HepG2 (cell line): ENCODE measurements around the gene RTP2. TPM values are rescaled to one million over a fixed set of nuclear protein-coding genes. Genes with fewer than 3 reads are reported as not detected.

Source experiments
- AKAP8 ChIP-seq: sonication (generic); formaldehyde crosslinking; IDR thresholded peaks from 2 replicates; pipeline ENCODE4 v1.5.1; 2020; ENCODE audit warnings: mild to moderate bottlenecking, missing genetic modification reagents
- ATAD3A ChIP-seq: sonication (generic); formaldehyde crosslinking; IDR thresholded peaks from 2 replicates; pipeline ENCODE4 v1.4.0; 2020; ENCODE audit warnings: missing genetic modification reagents
- ATF4 ChIP-seq, 2 experiments: fragments of 450-650 bp in 1 of 2; sonication (generic) in 1 of 2; formaldehyde crosslinking; IDR thresholded peaks; 2 replicates each; pipeline versions ENCODE4 v1.5.0 to v1.8.0; 2020 to 2022; ENCODE audit warnings: mild to moderate bottlenecking in 1 of 2, missing genetic modification reagents in 1 of 2
- ATF7-NPFF ChIP-seq: sonication (generic); formaldehyde crosslinking; IDR thresholded peaks from 2 replicates; pipeline ENCODE4 v1.8.1; 2023; ENCODE audit warnings: mild to moderate bottlenecking, low read depth, missing genetic modification reagents, moderate library complexity
- CBFB ChIP-seq: sonication (generic); formaldehyde crosslinking; IDR thresholded peaks from 2 replicates; pipeline ENCODE4 v1.4.0; 2020; ENCODE audit warnings: missing genetic modification reagents
- CREB1 ChIP-seq, 2 experiments: fragments of 450-650 bp in 1 of 2; IDR thresholded peaks; 2 replicates each; pipeline ENCODE4 v1.6.1; 2016 to 2017; ENCODE audit warnings: control low read depth in 1 of 2, mild to moderate bottlenecking in 1 of 2, missing compliant biosample characterization in 1 of 2, missing genetic modification characterization in 1 of 2
- FOSL1 ChIP-seq: sonication (generic); formaldehyde crosslinking; IDR thresholded peaks from 2 replicates; pipeline ENCODE4 v1.9.0; 2021; ENCODE audit warnings: missing genetic modification reagents, borderline replicate concordance
- KLF16 ChIP-seq, 2 experiments: sonication (generic) in 1 of 2; formaldehyde crosslinking in 1 of 2; IDR thresholded peaks; 2 replicates each; pipeline versions ENCODE4 v1.6.1 to v1.8.0; 2016 to 2023; ENCODE audit warnings: missing genetic modification reagents in 2 of 2, missing compliant biosample characterization in 1 of 2
- LCORL ChIP-seq, 2 experiments: fragments of 450-650 bp in 1 of 2; sonication (generic) in 1 of 2; formaldehyde crosslinking in 1 of 2; IDR thresholded peaks; 2 replicates each; pipeline versions ENCODE4 v1.5.0 to v1.6.1; 2017 to 2020; ENCODE audit warnings: antibody characterized with exemption in 1 of 2, missing genetic modification reagents in 1 of 2
- NFE2L2 ChIP-seq: fragments of 150-350 bp; IDR thresholded peaks from 2 replicates; pipeline ENCODE4 v1.6.1; 2014; ENCODE audit warnings: low read length
- PHF8 ChIP-seq: sonication (generic); formaldehyde crosslinking; IDR thresholded peaks from 2 replicates; pipeline ENCODE4 v1.5.0; 2020; ENCODE audit warnings: missing genetic modification reagents
- PITX1 ChIP-seq: sonication (generic); formaldehyde crosslinking; IDR thresholded peaks from 2 replicates; pipeline ENCODE4 v1.5.1; 2020; ENCODE audit warnings: mild to moderate bottlenecking, missing genetic modification reagents
- POLR2G ChIP-seq: fragments of 200-400 bp; formaldehyde crosslinking; IDR thresholded peaks from 2 replicates; pipeline ENCODE4 v1.6.1; 2018; ENCODE audit warnings: mild to moderate bottlenecking, low read depth, low read length, moderate library complexity
- SALL1 ChIP-seq: sonication (generic); formaldehyde crosslinking; IDR thresholded peaks from 2 replicates; pipeline ENCODE4 v1.8.0; 2022; ENCODE audit warnings: mild to moderate bottlenecking, missing genetic modification reagents
- TCF12 ChIP-seq, 2 experiments: fragments of 450-650 bp in 1 of 2; sonication (generic) in 1 of 2; formaldehyde crosslinking in 1 of 2; IDR thresholded peaks; 2 replicates each; pipeline versions ENCODE4 v1.6.1 to v1.8.0; 2017 to 2022; ENCODE audit warnings: antibody characterized with exemption in 1 of 2, mild to moderate bottlenecking in 1 of 2, missing genetic modification reagents in 1 of 2, moderate library complexity in 1 of 2
- THYN1 ChIP-seq: sonication (generic); formaldehyde crosslinking; IDR thresholded peaks from 2 replicates; pipeline ENCODE4 v1.8.1; 2023; ENCODE audit warnings: low read depth, mild to moderate bottlenecking, moderate library complexity, missing genetic modification reagents, borderline replicate concordance
- ZBTB2 ChIP-seq: sonication (generic); formaldehyde crosslinking; IDR thresholded peaks from 2 replicates; pipeline ENCODE4 v1.8.0; 2022; ENCODE audit warnings: low read depth, missing genetic modification reagents
- ZNF326 ChIP-seq: sonication (generic); formaldehyde crosslinking; IDR thresholded peaks from 2 replicates; pipeline ENCODE4 v1.4.0; 2020; ENCODE audit warnings: missing genetic modification reagents, borderline replicate concordance
- ZNF550 ChIP-seq: sonication (generic); formaldehyde crosslinking; IDR thresholded peaks from 2 replicates; pipeline ENCODE4 v1.4.0; 2020; ENCODE audit warnings: mild to moderate bottlenecking, missing genetic modification reagents, borderline replicate concordance
- ZNF564 ChIP-seq: sonication (generic); formaldehyde crosslinking; IDR thresholded peaks from 2 replicates; pipeline ENCODE4 v1.8.1; 2023; ENCODE audit warnings: mild to moderate bottlenecking, missing genetic modification reagents
- ZNF788 ChIP-seq: sonication (generic); formaldehyde crosslinking; IDR thresholded peaks from 2 replicates; pipeline ENCODE4 v1.5.0; 2020; ENCODE audit warnings: mild to moderate bottlenecking, missing genetic modification reagents, borderline replicate concordance
- polyA plus RNA-seq, 8 experiments: library from polyadenylated mRNA; depleted of rRNA in 3 of 8; stranded (reverse) in 7 of 8; unstranded in 1 of 8; fragments of >200 nt; fragmentation: Illumina TruSeq in 4 of 8; extraction: Trizol in 4 of 8; gene quantifications; 2 replicates each; pipeline versions ENCODE4 v1.2.1 to v1.2.3, GENCODE V29; 2011 to 2016; ENCODE audit warnings: low read depth in 4 of 8, missing spikeins in 1 of 8, mixed read lengths in 1 of 8; ENCODE audit not compliant: insufficient read depth in 1 of 8
- total RNA-seq, 5 experiments: library from RNA; depleted of rRNA; stranded (reverse); fragments of >200 nt; fragmentation: Illumina TruSeq; extraction: Trizol; gene quantifications; 2 replicates each; pipeline ENCODE4 v1.2.3, GENCODE V29; 2016; ENCODE audit warnings: low read depth in 1 of 5
- TF ChIP-seq, protein P1 (sequence below): sonication (generic); formaldehyde crosslinking; IDR thresholded peaks from 2 replicates; pipeline ENCODE4 v1.8.0; 2022; ENCODE audit warnings: missing genetic modification reagents, mild to moderate bottlenecking, moderate library complexity, borderline replicate concordance
- TF ChIP-seq, protein P2 (sequence below), 2 experiments: sonication (generic) in 1 of 2; formaldehyde crosslinking in 1 of 2; IDR thresholded peaks; 2 replicates each; pipeline versions ENCODE4 v1.4.0 to v1.6.1; 2018 to 2020; ENCODE audit warnings: missing genetic modification reagents in 2 of 2, borderline replicate concordance in 1 of 2, low read depth in 1 of 2, mild to moderate bottlenecking in 1 of 2, missing biosample characterization in 1 of 2

Gene RTP2
- total and polyA plus RNA-seq, 2 of the 13 experiments (the other 11 are each of a cell fraction or from before 2014, with no cell fraction given), result not detected

GRCh38 chr3:187736418-187736871, 34.1 kb upstream of the RTP2 start (continued):
- TF ChIP-seq ZBTB2 (no peak), AKAP8 (CRISPR knock-in tag) (peak; percentile 71; the same call in 1 of the 2 replicates), ZNF550 (CRISPR knock-in tag) (no peak), CREB1 (IDR thresholded peaks at IDR 0.05) (no peak), CREB1 (CRISPR knock-in tag; IDR thresholded peaks at IDR 0.05) (no peak), LCORL (IDR thresholded peaks at IDR 0.05) (no peak), LCORL (CRISPR knock-in tag; IDR thresholded peaks at IDR 0.05) (0 out of 2 replicates have a peak, but pooled peaks have one; percentile 10), ATF7-NPFF (CRISPR knock-in tag) (no peak), CBFB (CRISPR knock-in tag) (no peak), FOSL1 (CRISPR knock-in tag) (peak; percentile 39; the same call in 1 of the 2 replicates), ZNF788 (CRISPR knock-in tag) (no peak), ZNF564 (CRISPR knock-in tag) (no peak), ATF4 (CRISPR knock-in tag; IDR thresholded peaks at IDR 0.05) (0 out of 4 replicates have a peak, but pooled peaks of 1 of the 2 experiments have one; percentile 4), PHF8 (CRISPR knock-in tag) (no peak), SALL1 (CRISPR knock-in tag) (peak; percentile 21; the same call in 1 of the 2 replicates), ATAD3A (no peak), KLF16 (CRISPR knock-in tag; IDR thresholded peaks at IDR 0.05) (peak in 1 of 2 experiments; percentile 40; a peak in 1 of 4 replicates), NFE2L2 (peak; percentile 79), TCF12 (IDR thresholded peaks at IDR 0.05) (no peak), TCF12 (CRISPR knock-in tag; IDR thresholded peaks at IDR 0.05) (no peak), ZNF326 (CRISPR knock-in tag) (no peak), PITX1 (CRISPR knock-in tag) (no peak), POLR2G (peak; percentile 31; the same call in 1 of the 2 replicates), THYN1 (CRISPR knock-in tag) (no peak)
- TF ChIP-seq, protein P1, sequence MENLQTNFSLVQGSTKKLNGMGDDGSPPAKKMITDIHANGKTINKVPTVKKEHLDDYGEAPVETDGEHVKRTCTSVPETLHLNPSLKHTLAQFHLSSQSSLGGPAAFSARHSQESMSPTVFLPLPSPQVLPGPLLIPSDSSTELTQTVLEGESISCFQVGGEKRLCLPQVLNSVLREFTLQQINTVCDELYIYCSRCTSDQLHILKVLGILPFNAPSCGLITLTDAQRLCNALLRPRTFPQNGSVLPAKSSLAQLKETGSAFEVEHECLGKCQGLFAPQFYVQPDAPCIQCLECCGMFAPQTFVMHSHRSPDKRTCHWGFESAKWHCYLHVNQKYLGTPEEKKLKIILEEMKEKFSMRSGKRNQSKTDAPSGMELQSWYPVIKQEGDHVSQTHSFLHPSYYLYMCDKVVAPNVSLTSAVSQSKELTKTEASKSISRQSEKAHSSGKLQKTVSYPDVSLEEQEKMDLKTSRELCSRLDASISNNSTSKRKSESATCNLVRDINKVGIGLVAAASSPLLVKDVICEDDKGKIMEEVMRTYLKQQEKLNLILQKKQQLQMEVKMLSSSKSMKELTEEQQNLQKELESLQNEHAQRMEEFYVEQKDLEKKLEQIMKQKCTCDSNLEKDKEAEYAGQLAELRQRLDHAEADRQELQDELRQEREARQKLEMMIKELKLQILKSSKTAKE (CRISPR knock-in tag), result no peak
- TF ChIP-seq, protein P2, sequence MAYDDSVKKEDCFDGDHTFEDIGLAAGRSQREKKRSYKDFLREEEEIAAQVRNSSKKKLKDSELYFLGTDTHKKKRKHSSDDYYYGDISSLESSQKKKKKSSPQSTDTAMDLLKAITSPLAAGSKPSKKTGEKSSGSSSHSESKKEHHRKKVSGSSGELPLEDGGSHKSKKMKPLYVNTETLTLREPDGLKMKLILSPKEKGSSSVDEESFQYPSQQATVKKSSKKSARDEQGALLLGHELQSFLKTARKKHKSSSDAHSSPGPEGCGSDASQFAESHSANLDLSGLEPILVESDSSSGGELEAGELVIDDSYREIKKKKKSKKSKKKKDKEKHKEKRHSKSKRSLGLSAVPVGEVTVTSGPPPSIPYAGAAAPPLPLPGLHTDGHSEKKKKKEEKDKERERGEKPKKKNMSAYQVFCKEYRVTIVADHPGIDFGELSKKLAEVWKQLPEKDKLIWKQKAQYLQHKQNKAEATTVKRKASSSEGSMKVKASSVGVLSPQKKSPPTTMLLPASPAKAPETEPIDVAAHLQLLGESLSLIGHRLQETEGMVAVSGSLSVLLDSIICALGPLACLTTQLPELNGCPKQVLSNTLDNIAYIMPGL (CRISPR knock-in tag; IDR thresholded peaks at IDR 0.05; ENCODE audit: borderline replicate concordance in 1 of 2, low read depth in 1 of 2), result no peak
